ENCODE data around the gene TMEM266.

Gene TMEM266

DNA sequence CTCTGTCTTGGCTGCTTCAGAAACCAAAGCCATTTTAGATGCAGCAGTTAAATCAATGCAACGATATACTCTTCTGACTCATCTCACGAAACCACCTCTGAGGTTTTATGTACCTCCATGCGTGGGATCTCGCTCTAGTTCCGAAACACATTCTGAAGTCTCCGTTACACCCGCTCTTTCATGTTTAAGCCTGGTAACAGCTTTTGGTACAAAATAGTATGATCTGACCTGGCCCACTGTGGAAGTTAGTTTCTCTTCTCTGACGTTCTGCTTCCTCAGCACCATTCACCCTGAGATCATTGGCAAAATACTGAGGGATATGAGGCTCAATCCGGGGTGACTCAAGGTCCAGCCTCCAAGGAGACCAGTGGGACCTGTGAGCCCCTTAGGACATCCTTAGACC lies 121.9 kb downstream of the TMEM266 start:
- no peak for DNase-seq (ENCODE audit: low read depth)
- TF ChIP-seq, protein P1, sequence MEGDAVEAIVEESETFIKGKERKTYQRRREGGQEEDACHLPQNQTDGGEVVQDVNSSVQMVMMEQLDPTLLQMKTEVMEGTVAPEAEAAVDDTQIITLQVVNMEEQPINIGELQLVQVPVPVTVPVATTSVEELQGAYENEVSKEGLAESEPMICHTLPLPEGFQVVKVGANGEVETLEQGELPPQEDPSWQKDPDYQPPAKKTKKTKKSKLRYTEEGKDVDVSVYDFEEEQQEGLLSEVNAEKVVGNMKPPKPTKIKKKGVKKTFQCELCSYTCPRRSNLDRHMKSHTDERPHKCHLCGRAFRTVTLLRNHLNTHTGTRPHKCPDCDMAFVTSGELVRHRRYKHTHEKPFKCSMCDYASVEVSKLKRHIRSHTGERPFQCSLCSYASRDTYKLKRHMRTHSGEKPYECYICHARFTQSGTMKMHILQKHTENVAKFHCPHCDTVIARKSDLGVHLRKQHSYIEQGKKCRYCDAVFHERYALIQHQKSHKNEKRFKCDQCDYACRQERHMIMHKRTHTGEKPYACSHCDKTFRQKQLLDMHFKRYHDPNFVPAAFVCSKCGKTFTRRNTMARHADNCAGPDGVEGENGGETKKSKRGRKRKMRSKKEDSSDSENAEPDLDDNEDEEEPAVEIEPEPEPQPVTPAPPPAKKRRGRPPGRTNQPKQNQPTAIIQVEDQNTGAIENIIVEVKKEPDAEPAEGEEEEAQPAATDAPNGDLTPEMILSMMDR (conservative IDR thresholded peaks at IDR 0.05; ENCODE audit: low read depth, low read length): no peak
- no peak overlapping the region for H3K4me3 ChIP-seq (ENCODE audit: low read length)

DNA sequence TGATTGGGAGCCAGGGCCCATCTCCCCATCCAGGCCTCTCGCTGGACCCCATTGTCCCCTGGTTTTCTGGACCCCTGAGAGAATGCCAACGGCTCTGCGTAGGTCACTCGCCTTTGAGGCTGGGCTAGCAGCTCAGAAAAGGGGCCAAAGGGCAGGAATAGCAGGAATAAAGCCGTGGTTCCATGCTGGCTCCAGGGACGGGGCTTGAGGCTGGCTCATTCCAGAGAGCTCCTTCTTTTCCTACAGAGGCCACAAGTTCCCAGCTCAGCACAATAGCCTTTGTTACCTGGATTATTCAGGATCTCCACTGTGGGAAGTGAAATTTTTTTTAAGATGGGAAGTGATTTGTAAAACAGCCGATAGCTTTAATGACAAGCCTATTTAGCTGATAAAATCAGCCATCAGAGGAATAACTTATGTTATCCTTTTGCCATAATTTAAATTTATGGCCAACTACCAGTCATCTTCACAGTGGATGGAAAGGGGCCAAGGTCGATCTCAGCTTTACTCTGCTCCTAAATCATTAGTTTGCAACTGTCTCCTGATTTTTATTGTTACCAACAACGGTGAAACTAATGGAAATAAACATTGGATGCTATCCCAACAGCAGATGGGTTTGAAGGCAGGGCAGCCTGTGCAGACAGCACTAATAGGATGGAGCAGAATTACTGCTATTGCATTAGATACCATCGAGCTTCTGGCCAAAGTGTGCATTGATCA lies 124.3 kb downstream of the TMEM266 start:
- H3K4me3 ChIP-seq (ENCODE audit: low read length): no peak overlapping the region
- DNase-seq (ENCODE audit: low read depth): no peak
- TF ChIP-seq, protein P1 (conservative IDR thresholded peaks at IDR 0.05; ENCODE audit: low read depth, low read length): no peak

DNA sequence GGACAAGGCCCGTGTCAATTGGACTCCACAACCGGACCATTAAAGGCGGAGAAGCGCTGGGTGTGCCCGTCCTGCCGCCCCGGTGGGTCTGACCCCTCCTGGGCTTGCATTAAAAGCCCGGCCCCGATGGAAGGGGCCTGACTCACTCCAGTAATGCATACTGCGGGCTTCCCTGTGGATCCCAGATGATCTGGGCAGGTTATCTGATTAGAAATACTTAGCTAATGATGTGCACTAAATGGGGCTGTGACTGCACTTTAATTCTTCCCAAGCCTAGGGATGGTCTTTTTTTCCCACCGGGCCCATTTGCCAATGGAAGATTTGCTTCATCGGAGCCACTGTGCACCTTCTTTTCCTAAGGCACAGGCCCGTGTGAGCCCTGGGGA lies 124.9 kb downstream of the TMEM266 start:
- TF ChIP-seq, protein P1 (conservative IDR thresholded peaks at IDR 0.05; ENCODE audit: low read depth, low read length): no peak

DNA sequence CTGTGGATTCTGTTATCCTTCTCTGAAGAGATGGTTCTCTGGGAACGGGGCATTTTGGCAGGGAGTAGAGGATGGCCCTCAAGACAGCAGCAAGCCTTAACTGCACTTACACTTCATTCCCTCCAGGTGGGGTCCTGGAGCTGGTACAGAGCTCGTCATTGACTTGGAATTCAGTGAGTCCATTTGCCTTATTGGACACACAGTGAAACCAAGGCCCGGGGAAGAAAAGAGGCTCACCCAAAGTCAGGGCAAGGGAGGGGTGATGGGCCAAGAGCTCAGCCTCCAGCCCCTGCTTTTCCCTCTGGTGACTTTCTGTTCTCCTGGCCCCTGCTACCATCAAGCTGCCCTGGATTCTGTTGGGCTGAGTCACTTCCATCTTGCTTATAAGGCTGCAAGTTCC lies 125.9 kb downstream of the TMEM266 start:
- H3K4me3 ChIP-seq (ENCODE audit: low read length): no peak overlapping the region

More for the DNA sequence above, 124.9 kb downstream of the TMEM266 start:
- no peak for DNase-seq (ENCODE audit: low read depth)
- H3K4me3 ChIP-seq (ENCODE audit: low read length): no peak overlapping the region

DNA sequence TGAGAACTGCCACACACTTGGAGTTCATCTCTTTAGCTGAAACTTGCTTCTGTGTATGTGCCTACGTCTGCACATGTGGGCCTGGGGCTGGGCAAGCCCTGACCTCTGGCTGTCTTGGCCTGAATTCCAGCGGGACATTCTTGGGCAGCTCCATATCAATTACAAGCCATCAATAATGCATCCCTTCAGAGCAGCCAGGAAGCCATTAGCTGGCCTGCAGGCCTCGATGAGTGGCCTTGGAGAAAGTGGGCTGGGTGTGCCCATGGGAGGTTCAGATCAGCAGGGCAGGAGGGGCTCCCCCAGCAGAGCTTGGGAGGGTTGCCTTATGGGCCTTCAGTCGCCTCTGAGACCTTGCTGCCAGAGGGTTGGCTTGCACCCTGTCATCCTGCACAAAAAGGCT lies 127.4 kb downstream of the TMEM266 start:
- no peak overlapping the region for H3K4me3 ChIP-seq (ENCODE audit: low read length)
- DNase-seq (ENCODE audit: low read depth): no peak
- TF ChIP-seq, protein P1 (conservative IDR thresholded peaks at IDR 0.05; ENCODE audit: low read depth, low read length): no peak

More for the DNA sequence above, 125.9 kb downstream of the TMEM266 start:
- no peak for DNase-seq (ENCODE audit: low read depth)
- TF ChIP-seq, protein P1 (conservative IDR thresholded peaks at IDR 0.05; ENCODE audit: low read depth, low read length): peak; percentile 69

DNA sequence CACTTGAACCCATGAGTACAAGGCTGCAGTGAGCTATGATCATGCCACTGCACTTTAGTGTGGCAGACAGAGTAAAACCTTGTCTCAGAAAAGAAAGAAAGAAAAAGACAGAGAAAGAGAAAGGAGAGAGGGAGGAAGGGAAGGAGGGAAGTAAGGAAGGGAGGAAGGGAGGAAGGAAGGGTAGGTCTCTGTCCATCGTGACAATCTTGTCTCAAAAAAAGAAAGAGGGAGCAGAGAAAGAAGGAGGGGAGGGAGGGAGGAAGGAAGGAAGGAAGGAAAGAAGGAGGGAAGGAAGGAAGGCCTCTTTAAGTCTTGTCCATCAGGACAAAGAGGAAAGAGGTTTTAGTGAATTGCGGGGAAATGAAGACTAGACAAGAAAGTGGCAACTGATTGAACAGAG lies 129.3 kb downstream of the TMEM266 start:
- no peak for DNase-seq (ENCODE audit: low read depth)
- H3K4me3 ChIP-seq (ENCODE audit: low read length): no peak overlapping the region
- TF ChIP-seq, protein P1 (conservative IDR thresholded peaks at IDR 0.05; ENCODE audit: low read depth, low read length): no peak

DNA sequence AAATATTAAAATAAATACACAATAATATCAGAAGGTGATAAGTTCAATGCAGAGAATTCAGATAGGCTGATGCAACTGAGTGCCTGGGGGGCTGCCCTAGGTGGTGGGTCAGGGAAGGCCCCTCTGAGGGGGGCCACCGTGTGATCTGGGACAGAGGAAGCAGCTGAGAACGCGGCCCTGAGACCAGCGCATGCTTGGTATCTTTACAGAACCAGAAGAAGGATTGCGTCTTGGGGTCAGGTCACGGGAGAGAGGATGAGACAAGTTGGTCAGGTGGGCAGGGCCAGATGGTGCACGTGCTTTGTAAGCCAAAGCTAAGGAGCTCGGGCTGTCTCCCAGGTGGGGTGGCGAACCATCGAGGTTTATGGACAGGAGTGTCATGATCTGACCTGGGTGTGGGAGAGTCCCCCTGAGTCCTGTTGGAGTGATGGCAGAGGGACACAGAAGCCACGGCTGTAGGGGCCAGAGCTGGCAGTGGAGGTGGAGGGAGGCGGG lies 130.3 kb downstream of the TMEM266 start:
- TF ChIP-seq, protein P1 (conservative IDR thresholded peaks at IDR 0.05; ENCODE audit: low read depth, low read length): no peak
- DNase-seq (ENCODE audit: low read depth): no peak
- H3K4me3 ChIP-seq (ENCODE audit: low read length): no peak overlapping the region
